HG03575 (cell line): ENCODE results near the gene CFAP100.

Source experiments
- ATAC-seq: cut with Tn5 transposase; IDR thresholded peaks from one replicate; pipeline ENCODE4 v1.9.1; 2021; ENCODE audit not compliant: unreplicated experiment, insufficient number of reproducible peaks, low FRiP score; ENCODE audit errors: extremely low read depth

The CFAP100 gene

DNA sequence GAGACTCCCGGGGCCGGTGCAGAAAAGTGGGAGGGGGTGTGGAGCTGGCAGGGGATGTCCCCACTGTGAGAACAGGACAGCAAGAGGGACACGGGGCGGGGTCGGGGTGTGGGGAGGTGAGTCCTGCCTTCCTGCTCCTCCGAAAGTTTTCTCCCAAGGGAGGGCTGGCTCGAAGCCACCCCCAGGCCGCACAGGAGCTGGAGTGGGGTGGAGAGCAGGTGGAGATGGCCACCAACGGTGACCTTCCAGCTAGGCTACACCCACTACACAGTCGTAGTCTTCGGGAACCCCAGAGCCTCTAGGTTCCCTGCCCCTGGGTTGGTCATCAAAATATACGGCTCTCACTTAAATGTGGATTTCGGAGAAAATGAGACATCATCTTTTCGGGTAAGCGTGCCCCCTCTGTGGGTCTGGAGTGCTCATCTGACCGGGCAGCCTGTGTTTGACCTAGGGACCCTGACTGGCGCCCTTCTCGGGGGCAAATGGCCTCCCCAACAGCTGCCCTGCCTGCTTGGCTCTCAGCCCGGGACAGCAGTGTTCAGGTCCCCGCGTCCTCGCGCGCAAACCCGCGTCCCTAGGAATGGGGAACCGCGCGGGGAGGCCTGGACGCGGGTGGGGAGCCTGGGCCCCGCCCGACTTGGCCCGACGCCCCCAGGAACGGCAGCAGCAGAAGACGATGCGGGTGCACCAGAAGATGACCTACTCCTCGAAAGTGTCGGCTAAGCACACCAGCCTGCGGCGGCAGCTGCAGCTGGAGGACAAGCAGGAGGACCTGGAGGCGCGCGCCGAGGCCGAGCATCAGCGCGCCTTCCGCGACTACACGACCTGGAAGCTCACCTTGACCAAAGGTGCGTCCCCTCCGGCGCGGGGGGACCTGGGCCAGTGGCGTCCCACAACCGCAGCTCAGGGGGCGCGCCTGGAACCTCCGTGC is 21.2 kb downstream of the CFAP100 start:
- ATAC-seq = no peak

DNA sequence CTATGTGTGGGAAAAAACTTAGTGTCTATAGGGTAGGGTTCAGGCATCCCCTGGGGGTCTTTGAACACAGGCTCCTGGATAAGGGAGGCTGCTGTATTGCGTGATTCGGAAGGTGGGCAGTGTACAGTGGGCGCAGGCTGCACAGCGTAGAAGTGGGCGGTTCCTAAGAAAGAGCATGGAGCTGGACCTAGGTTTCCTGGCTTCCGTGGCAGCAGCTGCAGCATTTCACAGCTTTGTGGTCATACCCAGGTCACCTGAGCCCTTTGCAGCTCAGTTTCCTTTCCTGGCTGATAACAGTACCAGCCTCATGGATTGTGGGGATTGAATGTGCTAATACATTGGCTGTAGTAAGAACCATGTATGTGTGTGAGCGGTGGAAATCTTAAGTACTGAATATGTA is 22.2 kb downstream of the CFAP100 start:
- ATAC-seq = no peak

DNA sequence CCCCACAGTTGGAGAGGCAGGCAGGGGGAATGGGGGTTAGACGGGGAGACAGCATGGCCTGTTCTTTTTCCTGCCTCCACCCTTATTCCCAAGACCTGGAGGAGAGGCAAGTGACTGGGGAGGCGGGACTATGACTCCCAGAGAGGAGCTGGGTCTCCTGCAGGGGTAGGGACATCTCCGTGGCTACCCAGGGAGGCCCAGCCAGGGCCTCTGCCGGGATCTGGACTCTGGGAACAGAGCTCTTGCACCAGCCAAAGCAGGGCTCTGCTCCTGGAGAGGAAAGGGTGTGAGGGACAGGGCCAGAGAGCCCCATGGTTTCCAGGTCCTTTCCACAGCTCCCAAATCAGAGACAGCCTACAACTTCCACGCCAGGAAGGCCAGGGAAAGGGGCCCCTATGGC is 22.8 kb downstream of the CFAP100 start:
- ATAC-seq = no peak

DNA sequence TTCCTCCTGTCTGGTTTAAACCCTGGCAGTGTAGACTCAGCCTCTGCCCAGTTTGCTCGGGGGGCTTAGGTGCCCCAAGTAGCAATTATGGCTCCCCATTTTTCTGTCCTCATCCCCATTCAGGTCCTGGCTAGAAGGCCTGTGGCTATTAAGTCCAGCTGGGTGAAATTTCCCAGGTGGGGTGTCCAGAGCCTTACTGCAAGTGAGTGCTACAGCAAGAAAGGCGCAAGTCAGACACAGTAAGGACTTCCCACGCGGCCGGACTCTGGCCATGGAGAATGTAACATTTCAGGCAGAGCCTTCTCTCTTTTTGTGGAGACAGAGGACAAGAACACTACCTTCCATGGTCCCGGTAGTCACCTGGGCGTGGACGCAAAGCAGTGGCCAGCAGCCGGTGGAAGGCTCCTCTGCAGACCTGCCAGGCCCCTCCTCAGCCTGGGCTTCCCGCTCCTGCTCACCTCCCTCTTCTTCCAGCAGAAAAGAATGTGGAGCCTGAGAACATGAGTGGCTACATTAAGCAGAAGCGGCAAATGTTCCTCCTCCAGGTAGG is 23.3 kb downstream of the CFAP100 start:
- ATAC-seq = no peak

DNA sequence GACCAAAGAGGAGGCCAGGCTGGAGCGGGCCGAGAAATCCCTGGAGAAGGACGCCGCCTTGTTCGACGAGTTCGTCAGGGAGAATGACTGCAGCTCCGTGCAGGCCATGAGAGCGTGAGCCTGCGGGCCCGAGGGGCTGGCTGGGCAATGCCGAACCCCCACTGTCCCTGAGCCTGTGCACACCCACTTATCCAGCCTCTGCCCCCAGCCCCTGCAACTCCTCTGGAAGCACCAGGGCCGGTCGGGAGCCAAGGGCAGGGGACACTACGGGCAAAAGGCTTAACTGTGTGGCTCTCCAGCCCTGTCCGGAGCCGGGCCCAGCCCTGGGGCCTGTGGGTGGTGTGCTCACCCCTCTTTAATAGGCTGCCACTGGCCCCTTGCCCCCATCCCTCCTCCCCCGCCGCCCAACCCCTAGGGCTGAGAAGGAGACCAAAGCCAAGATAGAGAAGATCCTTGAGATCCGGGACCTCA is 24.0 kb downstream of the CFAP100 start:
- ATAC-seq = no peak

DNA sequence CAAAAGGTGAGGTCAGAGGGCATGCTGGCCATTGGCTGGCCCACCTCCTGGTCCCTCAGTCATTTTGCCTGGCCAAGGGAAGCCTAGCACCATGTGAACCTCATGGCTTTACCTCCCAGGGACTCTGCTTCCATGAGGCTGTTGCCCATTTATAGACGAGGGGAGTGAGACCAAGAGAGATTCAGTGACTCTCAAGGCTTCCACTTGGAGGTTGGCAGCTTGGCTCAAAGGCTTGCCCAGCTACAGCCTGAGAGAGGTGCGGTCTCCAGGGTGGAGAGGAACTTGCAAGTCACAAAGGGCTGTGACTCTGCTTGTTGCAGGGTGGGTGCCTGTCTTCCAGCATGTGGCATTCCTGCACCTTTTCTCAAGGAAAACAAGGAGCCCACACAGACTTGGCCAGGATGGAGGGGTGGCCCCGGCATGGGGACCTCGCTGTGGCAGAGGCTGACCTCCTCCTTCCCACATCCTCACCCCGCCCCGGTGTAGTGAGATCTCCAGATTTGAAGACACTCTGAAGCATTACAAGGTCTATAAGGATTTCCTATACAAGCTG is 24.5 kb downstream of the CFAP100 start:
- ATAC-seq = no peak

DNA sequence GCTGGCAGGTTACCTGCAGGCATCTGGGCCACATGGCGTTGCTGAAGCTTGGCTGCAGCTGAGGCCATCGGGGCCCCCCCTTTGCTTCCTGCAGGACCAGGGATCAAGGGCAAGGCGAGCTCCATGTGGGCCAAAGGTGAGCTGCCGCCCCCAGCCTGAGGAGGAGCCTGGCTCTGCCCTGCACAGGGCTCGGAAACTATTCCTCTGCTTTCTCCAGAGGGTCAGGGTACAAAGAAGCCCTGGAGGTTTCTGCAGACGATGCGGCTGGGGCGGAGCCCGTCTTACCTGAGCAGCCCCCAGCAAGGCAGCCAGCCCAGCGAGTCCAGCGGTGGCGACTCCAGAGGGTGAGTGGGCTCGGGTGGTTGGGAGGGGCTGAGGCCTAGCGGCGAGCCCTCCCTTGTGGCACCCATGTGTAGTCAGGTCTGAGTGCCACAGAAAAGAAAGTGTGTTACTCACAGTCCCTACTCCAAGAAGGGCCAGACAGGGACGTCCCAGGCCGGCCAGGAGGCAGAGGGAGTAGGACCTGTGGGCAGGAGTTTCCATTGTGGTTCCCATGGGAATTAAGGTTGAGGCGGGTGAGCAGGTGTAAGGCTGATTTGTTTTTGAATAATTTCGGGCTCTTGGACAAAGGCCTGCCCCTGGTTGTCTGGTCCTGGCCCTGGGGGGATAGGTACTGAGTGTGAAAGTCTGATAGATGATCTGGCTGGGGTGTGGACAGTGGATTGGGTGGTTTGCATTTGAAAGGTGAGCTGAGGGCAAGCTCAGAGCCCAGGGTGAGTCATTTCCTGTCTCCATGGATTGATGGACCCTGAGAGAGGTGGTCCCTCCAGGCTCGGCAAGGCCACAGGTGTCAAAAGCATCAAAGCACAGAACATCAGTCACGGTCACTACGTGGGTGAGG is 25.4 kb downstream of the CFAP100 start:
- ATAC-seq = no peak

DNA sequence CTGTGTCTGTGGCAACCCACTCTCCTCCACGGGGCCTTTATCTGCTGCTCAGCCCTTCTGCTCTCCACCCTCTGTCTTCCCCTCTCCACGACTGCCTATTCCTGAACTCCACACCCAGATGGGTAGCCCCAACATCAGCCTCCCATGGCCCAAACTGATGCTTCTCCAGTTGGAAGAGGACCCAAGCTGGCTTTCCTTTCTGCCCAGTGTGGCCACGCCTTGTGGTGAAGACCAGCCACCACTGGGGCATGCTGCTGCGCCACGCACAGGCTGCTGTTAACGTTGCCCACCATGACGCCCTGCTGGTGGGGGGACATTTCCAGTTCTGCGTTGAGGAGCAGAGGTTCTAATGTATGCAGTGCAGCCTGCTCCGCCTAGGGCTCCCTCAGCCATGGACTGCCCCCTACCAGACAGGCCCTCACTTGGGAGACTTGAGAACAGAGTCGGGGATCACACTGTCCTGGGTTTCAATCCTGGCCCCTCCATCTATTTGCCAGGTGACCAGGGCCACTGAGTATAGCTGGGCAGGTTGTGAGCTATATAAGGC is 26.9 kb downstream of the CFAP100 start:
- no peak for ATAC-seq

DNA sequence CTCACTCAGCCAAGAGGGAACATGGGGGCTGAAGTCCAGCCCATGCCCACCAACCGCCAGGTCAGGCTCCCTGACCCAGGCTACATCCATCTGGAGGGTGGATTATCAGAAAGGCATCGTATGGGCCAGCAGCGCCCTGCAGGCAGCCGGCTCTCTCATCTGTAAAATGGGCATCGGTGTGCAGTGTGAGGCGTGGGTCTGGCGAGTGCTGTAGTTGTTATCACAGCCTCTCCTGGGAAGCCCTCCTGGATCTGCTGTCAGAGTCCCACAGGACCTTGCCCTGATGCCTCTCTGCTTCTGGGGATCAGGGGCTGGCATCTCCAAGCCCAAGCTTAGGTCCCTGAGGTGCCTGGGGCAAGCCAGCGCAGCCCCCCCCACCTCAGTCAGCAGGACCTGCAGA is 27.4 kb downstream of the CFAP100 start:
- no peak for ATAC-seq

DNA sequence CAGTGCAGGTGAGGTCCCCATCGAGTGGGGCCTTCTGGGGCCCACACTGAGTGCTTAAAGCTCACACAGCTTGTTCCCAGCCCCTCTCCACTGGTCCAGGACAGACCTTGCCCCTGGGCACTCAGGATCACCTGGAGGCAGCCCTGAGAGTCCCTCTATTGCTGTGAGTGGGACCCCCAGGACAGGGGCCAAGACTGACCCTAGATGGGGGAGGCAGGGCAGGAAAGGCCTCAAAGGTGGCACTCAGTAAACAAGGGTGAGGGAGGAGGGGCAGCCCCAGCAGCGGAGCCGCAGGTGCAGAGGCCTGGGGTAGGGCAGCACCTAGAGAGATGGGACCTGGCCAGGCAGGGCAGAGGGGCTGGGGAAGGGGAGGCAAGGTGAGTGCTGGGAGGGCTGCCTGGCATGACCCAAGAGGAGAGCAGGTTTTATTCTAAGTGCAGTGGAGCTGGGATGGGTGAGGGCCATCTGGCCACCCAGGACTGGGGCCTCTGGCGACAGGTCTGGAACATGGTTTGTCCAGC is 27.9 kb downstream of the CFAP100 start:
- ATAC-seq = no peak

DNA sequence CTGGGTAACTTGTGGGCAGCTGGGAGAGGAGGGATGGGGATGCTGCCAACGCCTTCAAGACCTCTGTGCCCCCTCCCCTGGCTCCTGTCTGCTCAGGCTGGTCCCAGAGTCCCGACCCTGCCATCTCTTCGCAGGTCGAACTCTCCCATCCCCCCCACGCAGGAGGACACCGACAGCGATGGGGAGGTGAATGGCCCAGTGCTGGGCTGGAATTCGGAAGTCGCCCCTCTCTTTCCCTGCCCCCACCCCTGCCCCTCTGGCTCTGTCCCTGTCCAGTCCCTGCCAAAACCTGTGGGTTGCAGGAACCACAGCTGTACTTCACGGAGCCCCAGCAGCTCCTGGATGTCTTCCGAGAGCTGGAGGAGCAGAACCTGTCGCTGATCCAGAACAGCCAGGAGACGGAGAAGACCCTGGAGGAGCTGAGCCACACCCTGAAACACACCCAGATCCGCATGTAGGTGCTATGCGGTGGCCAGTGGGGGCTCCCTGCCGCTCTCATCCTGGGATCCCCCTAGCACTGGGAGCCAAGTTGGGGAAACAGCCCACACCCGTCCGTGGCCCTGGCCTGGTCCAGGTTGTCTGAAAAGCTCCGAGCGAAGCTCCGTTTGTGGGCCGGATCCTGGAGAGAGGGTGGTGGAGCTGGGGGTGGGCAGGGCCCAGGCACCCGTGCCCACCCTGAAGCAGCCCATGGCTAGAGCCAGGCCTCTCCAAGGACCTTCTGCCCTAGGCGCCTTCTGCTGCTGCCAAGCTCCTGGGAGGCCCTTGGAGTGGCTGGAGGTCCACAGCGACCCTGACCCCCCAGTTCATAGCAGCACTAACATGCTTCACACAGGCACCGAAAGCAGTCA is 28.7 kb downstream of the CFAP100 start:
- no peak for ATAC-seq

DNA sequence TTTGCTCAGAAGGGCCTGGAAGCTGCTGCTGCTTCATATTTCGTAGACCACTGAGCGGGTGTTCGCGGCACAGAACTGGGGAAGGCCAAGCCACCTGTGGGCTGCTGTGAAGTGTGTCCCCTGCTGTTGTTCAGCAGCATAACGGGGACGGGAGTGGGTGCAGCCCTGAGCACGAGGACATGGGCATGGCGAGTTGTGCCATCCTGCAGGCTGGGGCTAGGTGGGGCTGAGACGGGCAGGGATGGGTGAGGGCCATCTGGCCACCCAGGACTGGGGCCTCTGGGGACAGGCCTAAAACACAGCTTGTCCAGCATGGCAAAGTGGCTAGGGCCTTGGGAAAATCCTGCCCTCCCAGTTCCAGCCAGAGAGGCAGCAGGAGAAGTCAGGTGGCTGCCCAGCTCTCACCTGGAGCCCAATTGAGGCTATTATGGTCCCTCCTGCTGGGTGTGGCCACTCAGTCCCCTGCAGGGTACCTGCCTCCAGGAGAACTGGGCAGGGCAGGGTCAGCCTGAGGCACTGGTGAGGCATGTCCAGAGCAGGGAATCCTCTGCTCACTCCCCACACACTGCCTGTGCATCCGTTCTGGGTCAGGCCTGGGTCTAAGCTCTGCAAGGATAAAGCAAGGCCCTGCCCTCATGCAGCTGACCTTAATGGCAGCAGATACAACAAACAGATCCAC is 29.5 kb downstream of the CFAP100 start:
- no peak for ATAC-seq

DNA sequence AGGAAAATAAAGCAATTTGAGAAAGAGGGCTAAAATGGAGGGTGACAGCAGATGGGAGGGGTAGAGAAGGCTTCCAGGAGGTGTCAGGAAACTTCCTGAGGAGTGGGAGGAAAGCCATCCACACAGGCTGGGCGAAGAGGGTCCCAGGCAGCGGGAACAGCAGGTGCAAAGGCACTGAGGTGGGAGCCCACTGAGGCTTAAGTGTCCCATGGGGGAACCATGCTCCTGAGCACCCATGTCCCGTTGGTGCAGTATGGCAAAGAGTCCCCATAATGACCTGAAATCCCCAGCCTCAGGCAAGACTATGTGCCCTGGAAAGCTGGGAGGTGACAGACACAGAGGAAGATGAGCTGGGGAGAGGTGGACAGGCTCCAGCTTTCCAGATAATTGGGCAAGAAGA is 30.0 kb downstream of the CFAP100 start:
- ATAC-seq = no peak

DNA sequence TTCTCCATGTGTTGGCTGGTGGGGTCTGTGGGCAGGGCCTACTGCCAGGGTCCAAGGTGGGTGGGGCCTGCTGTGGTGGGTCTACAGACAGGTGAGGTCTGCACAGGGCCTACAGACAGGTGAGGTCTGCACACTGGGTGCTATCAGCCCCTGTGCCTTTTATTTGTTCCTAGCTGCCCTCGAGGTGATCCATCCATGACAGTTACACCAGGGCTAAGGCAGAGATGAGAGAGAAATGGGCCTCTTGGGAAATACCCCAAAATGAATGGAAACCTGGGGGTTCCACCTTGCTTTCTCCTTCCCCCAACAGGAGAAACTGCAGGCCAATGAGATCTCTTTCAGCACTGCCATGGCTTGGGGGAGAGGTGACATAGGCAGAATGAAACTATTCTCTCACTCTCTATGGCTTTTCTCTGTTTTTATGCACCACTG is 36.4 kb downstream of the CFAP100 start:
- no peak for ATAC-seq

DNA sequence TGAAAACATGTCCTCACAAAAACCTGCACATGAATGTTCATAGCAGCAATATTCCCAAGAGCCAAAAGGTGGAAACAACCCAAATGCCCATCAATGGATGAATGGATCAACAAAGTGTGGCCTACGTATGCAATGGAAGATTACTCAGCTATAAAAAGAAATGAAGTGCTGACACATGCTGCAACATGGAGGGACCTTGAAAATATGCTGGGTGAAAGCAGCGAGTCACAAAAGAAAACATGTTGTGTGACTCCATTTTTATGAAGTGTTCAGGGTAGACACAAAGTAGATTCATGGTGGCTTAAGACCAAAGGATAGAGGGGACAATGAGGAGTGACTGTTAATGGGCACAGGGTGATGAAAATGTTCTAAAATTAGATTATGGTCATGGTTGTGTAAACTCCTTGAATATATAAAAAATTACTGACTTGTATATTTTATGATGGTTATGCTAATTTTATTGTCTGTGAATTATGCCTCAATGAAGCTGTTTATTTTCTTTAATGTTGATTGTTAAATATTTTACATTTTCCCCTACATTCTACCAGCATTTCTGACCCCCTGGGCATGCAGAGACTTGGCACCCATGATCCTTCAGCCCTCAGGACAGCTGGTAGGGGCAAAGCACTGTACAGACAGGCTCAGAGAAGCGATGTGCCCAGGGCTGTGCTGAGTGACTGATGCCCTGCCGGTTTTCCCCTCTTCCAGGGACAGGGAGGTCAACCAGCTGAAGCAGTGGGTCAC is 37.8 kb downstream of the CFAP100 start:
- ATAC-seq = no peak

DNA sequence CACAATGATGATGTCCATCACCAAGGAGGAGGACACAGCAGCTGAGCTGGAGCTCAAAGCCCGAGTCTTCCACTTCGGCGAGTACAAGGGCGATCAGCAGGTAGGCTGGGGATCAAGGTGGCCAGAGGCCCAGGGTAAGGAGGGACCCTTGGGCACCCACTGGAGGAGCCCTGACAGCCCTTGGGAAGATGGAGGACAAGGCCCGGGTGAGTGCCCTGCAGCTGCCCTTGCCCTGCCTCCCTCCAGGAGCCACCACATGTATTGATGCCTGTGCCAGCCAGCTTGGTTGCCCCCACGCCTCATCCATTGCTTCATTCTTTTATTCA is 38.4 kb downstream of the CFAP100 start:
- ATAC-seq = no peak
